ES-I3 (cell line): ENCODE measurements around the gene GAS2.

ENCODE experiments used
- H3K36me3 ChIP-seq: 2 replicates; pipeline ENCODE4 v1.6.1; 2013; ENCODE audit warnings: mild to moderate bottlenecking, low read length, control low read depth, moderate library complexity; ENCODE audit not compliant: insufficient read depth
- H3K4me1 ChIP-seq: 2 replicates; pipeline ENCODE4 v1.6.1; 2013; ENCODE audit warnings: mild to moderate bottlenecking, control low read depth, low read length; ENCODE audit not compliant: insufficient read depth
- H3K9ac ChIP-seq: 2 replicates; pipeline ENCODE4 v1.6.1; 2013; ENCODE audit warnings: low read depth, mild to moderate bottlenecking, low read length, moderate library complexity
- H3K9me3 ChIP-seq: 2 replicates; pipeline ENCODE4 v1.6.1; 2013; ENCODE audit warnings: mild to moderate bottlenecking, low read length, moderate library complexity; ENCODE audit not compliant: control insufficient read depth, insufficient read depth

The GAS2 gene

DNA sequence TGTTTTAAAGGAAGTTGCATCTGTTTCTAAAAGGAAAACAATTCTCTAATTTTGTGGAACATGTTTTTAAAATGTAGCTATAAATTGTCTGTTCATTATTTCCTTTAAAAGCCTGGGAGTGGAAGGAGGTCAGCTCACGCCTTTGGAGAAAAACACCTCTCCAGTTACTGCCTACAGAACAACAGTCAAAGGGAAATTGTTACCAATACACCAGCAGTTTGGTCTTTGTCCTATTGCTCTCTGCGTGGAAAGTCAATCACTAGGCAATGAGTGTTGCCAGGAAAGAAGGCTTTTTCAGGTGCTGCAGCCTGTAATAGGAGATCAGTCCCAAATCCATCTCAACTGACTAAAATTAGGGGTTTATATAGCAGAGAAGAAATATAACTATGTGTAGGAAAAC, 141.0 kb downstream of the GAS2 start:
- Histone ChIP-seq H3K4me1 (no peaks in the 10 kb centered on the region; the same call in 1 of the 2 replicates), H3K9me3 (no peaks in the 10 kb centered on the region), H3K9ac (no peak overlapping the region), H3K36me3 (no peaks in the 10 kb centered on the region)

DNA sequence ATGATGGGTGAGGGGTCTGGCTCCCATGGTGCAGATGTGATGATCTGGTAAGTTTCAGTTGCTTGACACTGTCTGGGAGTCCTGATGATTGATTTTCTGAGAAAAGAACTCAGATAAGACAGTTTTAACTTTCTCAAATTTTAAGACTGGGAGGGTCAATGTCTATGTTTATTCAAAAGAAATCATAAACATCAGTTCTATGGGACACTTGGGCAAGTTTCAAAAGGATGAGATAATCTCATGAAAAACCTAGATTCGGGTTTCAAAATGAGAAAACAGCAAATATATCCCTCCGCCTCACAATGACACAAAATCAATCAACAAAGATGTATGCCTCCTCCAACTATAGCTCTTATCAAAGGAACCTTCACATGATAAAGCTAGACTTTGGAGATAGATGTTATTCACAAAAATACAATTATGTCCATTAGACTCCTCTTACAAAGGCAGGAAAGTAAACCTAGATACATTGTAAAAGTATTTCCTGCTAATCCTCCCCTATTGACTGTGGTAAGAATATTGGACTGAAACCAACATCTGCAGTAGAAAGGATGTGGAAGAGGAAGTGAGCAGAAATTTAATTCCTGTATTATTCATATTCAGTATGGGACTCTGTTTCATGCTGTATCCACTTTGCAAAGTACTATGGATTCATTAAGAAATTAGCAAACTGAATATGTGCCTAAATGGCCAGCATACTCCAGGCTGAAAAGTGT, 141.6 kb downstream of the GAS2 start:
- H3K9me3 ChIP-seq: no peaks in the 10 kb centered on the region
- no peaks in the 10 kb centered on the region; the same call in 1 of the 2 replicates for H3K4me1 ChIP-seq
- no peaks in the 10 kb centered on the region for H3K36me3 ChIP-seq
- no peak overlapping the region for H3K9ac ChIP-seq

DNA sequence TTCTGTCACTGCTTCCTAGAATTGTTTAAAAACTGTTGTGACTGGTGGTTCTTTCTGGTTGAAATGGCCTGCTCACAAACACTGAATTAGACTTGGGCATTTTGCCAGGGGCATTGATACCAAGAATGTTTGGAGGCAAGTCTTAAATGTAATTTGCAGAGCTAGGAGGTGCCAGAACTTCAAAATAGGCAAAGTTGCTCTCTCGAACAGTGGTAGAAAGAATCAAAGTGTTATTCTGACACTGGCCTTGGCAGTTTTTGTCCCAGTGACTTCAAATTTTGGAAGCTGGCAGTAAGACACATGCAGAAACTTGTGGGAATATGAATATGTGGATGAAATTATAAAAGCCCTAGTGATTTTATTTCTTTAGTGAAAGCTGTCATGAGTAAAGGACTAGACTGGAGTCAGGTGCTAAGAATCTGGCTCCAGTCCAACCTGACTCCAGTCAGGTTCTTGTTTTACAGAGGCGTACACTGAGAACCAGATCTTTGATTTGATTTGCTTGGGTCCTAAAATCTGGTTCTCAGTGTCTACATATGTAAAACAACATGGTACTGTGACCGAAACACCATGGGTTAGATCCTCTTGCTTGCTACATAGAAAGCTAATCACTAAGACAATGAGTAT, 142.3 kb downstream of the GAS2 start:
- H3K36me3 ChIP-seq: no peaks in the 10 kb centered on the region
- no peaks in the 10 kb centered on the region; the same call in 1 of the 2 replicates for H3K4me1 ChIP-seq
- no peaks in the 10 kb centered on the region for H3K9me3 ChIP-seq
- no peak overlapping the region for H3K9ac ChIP-seq

DNA sequence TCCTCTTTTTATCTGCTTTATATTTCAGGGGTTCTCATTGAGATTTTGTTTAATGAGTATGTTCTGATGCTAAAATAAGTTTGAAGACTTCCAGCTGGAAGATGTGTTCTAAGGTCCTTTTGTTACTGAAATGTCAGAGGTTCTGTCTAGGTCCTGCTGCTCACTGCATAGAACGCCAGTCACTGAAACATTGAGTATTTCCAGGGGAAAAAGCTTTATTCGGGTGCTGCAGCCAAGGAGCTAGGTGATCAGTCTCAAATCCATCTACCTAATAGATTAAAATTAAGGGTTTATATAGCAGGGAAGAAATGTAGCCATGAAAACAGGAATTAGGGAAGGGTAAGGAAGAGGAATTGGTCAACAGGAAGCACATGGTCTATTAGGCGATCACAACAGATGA, 143.5 kb downstream of the GAS2 start:
- Histone ChIP-seq H3K36me3 (no peaks in the 10 kb centered on the region), H3K9ac (no peak overlapping the region), H3K9me3 (no peaks in the 10 kb centered on the region), H3K4me1 (no peaks in the 10 kb centered on the region; the same call in 1 of the 2 replicates)

GRCh38 chr11:22822203-22822602, 155.8 kb downstream of the GAS2 start:
- Histone ChIP-seq H3K9me3 (no peaks in the 10 kb centered on the region), H3K4me1 (no peaks in the 10 kb centered on the region), H3K36me3 (no peaks in the 10 kb centered on the region; the same call in 1 of the 2 replicates), H3K9ac (no peak overlapping the region)

- Histone ChIP-seq H3K36me3 (no peaks in the 10 kb centered on the region; the same call in 1 of the 2 replicates), H3K4me1 (0 out of 2 replicates have a peak, but pooled peaks cover 5% of the 10 kb centered on the region), H3K9me3 (no peaks in the 10 kb centered on the region), H3K9ac (no peak overlapping the region; the same call in 1 of the 2 replicates)
These were observed 162.0 kb downstream of the GAS2 start for GRCh38 chr11:22828373-22828772.

- H3K36me3 ChIP-seq: no peaks in the 10 kb centered on the region; the same call in 1 of the 2 replicates
- 0 out of 2 replicates have a peak, but pooled peaks cover 5% of the 10 kb centered on the region for H3K4me1 ChIP-seq
- H3K9ac ChIP-seq: peak within 1 kb of the TSS; percentile 97
- H3K9me3 ChIP-seq: no peaks in the 10 kb centered on the region
These were observed 163.0 kb downstream of the GAS2 start, which contains the start of gene SVIP for GRCh38 chr11:22829231-22830081. SVIP (minus strand) TSS chr11:22829801; CDS start chr11:22829748, 53 bp downstream.

GRCh38 chr11:22830082-22830414, 163.6 kb downstream of the GAS2 start:
- Histone ChIP-seq H3K36me3 (no peaks in the 10 kb centered on the region), H3K4me1 (0 out of 2 replicates have a peak, but pooled peaks cover 5% of the 10 kb centered on the region)

DNA sequence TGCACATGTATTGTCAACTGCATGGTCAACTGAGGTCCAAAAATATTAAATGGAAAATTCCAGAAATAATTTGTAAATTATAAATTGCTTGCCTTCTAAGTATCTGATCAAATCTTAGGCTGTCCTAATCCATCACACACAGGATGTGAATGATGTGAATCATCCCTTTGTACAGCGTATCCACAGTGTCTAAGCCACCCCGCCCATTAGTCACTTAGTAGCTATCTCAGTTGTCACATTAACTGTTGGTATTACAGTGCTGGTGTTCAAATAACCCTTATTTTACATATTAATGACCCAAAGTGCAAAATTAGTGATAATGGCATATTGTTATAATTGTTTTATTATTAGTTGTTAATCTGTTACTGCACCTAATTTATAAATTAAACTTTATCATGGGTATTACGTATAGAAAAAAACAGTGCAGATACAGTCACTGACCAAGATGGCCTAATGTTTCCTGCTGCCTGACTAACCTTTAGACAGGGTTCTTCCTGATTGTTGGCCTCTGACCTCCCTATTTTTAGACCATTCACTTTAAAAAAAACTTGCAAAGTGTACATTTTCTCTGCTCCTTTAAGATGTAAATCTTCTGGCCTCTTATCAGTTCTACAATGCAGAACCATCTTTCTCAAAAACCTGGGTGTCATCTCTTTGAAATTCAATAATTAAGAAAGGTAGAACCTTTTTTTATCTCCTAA, 166.1 kb downstream of the GAS2 start:
- H3K9me3 ChIP-seq: no peaks in the 10 kb centered on the region
- no peak overlapping the region for H3K9ac ChIP-seq
- H3K4me1 ChIP-seq: 0 out of 2 replicates have a peak, but pooled peaks cover 5% of the 10 kb centered on the region
- no peaks in the 10 kb centered on the region for H3K36me3 ChIP-seq

More at GRCh38 chr11:22830082-22830414, 163.6 kb downstream of the GAS2 start:
- no peak overlapping the region for H3K9ac ChIP-seq
- no peaks in the 10 kb centered on the region for H3K9me3 ChIP-seq

GRCh38 chr11:22846726-22847125, 180.3 kb downstream of the GAS2 start:
- Histone ChIP-seq H3K36me3 (no peaks in the 10 kb centered on the region), H3K9me3 (no peaks in the 10 kb centered on the region), H3K4me1 (no peaks in the 10 kb centered on the region), H3K9ac (no peak overlapping the region)

GRCh38 chr11:22851477-22851876, 185.1 kb downstream of the GAS2 start:
- Histone ChIP-seq H3K9me3 (no peaks in the 10 kb centered on the region), H3K4me1 (no peaks in the 10 kb centered on the region)

GRCh38 chr11:22859756-22860155, 193.3 kb downstream of the GAS2 start:
- Histone ChIP-seq H3K4me1 (no peaks in the 10 kb centered on the region), H3K36me3 (no peaks in the 10 kb centered on the region), H3K9me3 (no peaks in the 10 kb centered on the region), H3K9ac (no peak overlapping the region)

More at GRCh38 chr11:22851477-22851876, 185.1 kb downstream of the GAS2 start:
- H3K36me3 ChIP-seq: no peaks in the 10 kb centered on the region
- H3K9ac ChIP-seq: no peak overlapping the region

DNA sequence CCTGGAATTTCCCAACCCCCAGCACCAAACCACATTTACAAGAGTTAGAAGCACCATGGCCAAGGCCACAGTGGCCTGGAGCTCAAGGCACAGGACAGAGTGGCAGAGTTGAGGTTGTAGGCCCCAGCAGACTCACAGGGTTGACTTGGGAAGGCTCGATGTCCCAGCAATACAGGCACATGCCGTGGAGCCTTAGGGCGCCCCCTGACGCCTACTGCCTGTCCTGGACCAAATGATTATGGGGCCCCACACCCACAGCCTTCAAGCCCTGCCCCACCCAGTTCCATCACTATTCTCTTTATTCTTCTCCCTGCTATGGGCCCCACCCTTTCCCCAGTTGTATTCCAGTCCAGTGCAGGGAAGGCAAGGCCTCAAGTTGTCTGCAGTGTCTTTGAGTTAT, 193.8 kb downstream of the GAS2 start, which contains the start of gene CCDC179:
Gene CCDC179, minus strand, starts transcription at position 234 of the 400 bp plus-strand sequence. Its CDS starts 53 bp downstream, at position 181.
- H3K4me1 ChIP-seq: no peaks in the 10 kb centered on the region
- H3K9ac ChIP-seq: no peak within 1 kb of the TSS
- no peaks in the 10 kb centered on the region for H3K9me3 ChIP-seq
- H3K36me3 ChIP-seq: no peaks in the 10 kb centered on the region
